GM19328 (cell line): ENCODE measurements around the gene ZNF594.
"Not testable (repeated sequence)": the region's sequence is repeated elsewhere in the genome, so short reads cannot be mapped to it uniquely, and the experiment has no call there.

Source experiments
- ATAC-seq: cut with Tn5 transposase; IDR thresholded peaks from one replicate; pipeline ENCODE4 v1.9.1; 2021; ENCODE audit warnings: mild to moderate bottlenecking, moderate library complexity; ENCODE audit not compliant: unreplicated experiment

Gene ZNF594

GRCh38 chr17:5203178-5203907 is 11.7 kb upstream of the ZNF594 start:
- ATAC-seq: no peak

GRCh38 chr17:5201011-5201410 is 9.3 kb upstream of the ZNF594 start:
- no peak for ATAC-seq

- no peak for ATAC-seq
These were observed 8.7 kb upstream of the ZNF594 start for GRCh38 chr17:5200360-5200759.

- ATAC-seq: no peak
These were observed 6.8 kb upstream of the ZNF594 start for GRCh38 chr17:5198472-5198871.

- ATAC-seq: no peak
These were observed 2.7 kb upstream of the ZNF594 start for GRCh38 chr17:5194346-5194745.

- no peak for ATAC-seq
These were observed 7.4 kb downstream of the ZNF594 start for GRCh38 chr17:5184288-5184687.

GRCh38 chr17:5183410-5183793 is 8.3 kb downstream of the ZNF594 start:
- ATAC-seq: no peak

- no peak for ATAC-seq
These were observed 8.9 kb downstream of the ZNF594 start for GRCh38 chr17:5182597-5183409.

GRCh38 chr17:5181509-5182305 is 10.0 kb downstream of the ZNF594 start:
- no peak for ATAC-seq

GRCh38 chr17:5179003-5179402 is 12.7 kb downstream of the ZNF594 start:
- ATAC-seq: no peak

GRCh38 chr17:5175027-5175426 is 16.6 kb downstream of the ZNF594 start:
- not testable (repeated sequence) for ATAC-seq

GRCh38 chr17:5165791-5166564 is 25.7 kb downstream of the ZNF594 start:
- ATAC-seq: not testable (repeated sequence)

GRCh38 chr17:5164436-5164835 is 27.2 kb downstream of the ZNF594 start:
- ATAC-seq: no peak

- not testable (repeated sequence) for ATAC-seq
These were observed 29.9 kb downstream of the ZNF594 start for GRCh38 chr17:5161793-5162192.

- ATAC-seq: not testable (repeated sequence)
These were observed 31.0 kb downstream of the ZNF594 start for GRCh38 chr17:5160702-5161101.

- ATAC-seq: not testable (repeated sequence)
These were observed 45.5 kb downstream of the ZNF594 start for GRCh38 chr17:5146122-5146521.

GRCh38 chr17:5142877-5143276 is 48.8 kb downstream of the ZNF594 start:
- not testable (repeated sequence) for ATAC-seq

GRCh38 chr17:5139458-5139732 is 52.3 kb downstream of the ZNF594 start:
- no peak for ATAC-seq

GRCh38 chr17:5138616-5139457 is 52.8 kb downstream of the ZNF594 start:
- no peak for ATAC-seq

- not testable (repeated sequence) for ATAC-seq
These were observed 53.5 kb downstream of the ZNF594 start for GRCh38 chr17:5138198-5138544.
